A549 (cell line): ENCODE results near the gene OR6N1. TPM values are rescaled to one million over a fixed set of nuclear protein-coding genes. Genes with fewer than 3 reads are reported as not detected.

Experiments
- ATAC-seq, 2 experiments: fragments of 200-7000 bp in 1 of 2; fragments of >200 bp in 1 of 2; cut with Nextera tagmentation in 1 of 2; cut with Tn5 transposase in 1 of 2; 3 replicates each; pipeline versions ENCODE4 v1.8.0 to v1.9.1; 2018 to 2020; ENCODE audit warnings: mild to moderate bottlenecking in 1 of 2, moderate library complexity in 1 of 2
- CTCF ChIA-PET: fragments of 300-600 bp; sonication (Branson Sonifier 250); formaldehyde crosslinking; extraction: SDS; loops from one replicate; lab custom pipeline; 2021; ENCODE audit warnings: antibody characterized with exemption, inconsistent platforms; lab: Yijun Ruan, JAX
- POLR2A ChIA-PET: fragments of 350-600 bp; formaldehyde crosslinking; extraction: SDS; loops from one replicate; lab custom pipeline; 2021; ENCODE audit warnings: antibody characterized with exemption, inconsistent platforms; lab: Yijun Ruan, JAX
- DNase-seq, 2 experiments: peaks; one replicate each; pipeline versions ENCODE4 v3.0.0 to v3.0.0-alpha.2; 2011 to 2016; ENCODE audit warnings: low read depth in 1 of 2, low spot score in 1 of 2
- FAIRE-seq: peaks from 2 replicates; lab custom pipeline; 2011; peaks lifted over from hg19 to GRCh38; lab: Jason Lieb, UNC
- H3K27ac ChIP-seq, 2 experiments: fragments of >200 bp; sonication (Bioruptor Twin); formaldehyde crosslinking; 3 replicates each; pipeline ENCODE4 v1.5.1; 2016 to 2017
- H3K4me1 ChIP-seq: fragments of >200 bp; sonication (Bioruptor Twin); formaldehyde crosslinking; 3 replicates; pipeline ENCODE4 v1.6.1; 2016
- H3K4me2 ChIP-seq: fragments of >200 bp; sonication (Bioruptor Twin); formaldehyde crosslinking; 3 replicates; pipeline ENCODE4 v1.6.1; 2016
- H3K4me3 ChIP-seq: fragments of >200 bp; sonication (Bioruptor Twin); formaldehyde crosslinking; 3 replicates; pipeline ENCODE4 v1.5.1; 2016
- H3K9me3 ChIP-seq: fragments of >200 bp; sonication (Bioruptor Twin); formaldehyde crosslinking; 3 replicates; pipeline ENCODE4 v1.6.1; 2016
- BCL3 ChIP-seq: fragments of >200 bp; sonication (Bioruptor Twin); formaldehyde crosslinking; IDR thresholded peaks from 3 replicates; pipeline ENCODE4 v1.6.1; 2016
- CBX2 ChIP-seq: fragments of 200-600 bp; sonication (generic); IDR thresholded peaks from 2 replicates; pipeline ENCODE4 v1.6.1; 2016; ENCODE audit warnings: low read depth, mild to moderate bottlenecking, borderline replicate concordance
- CBX8 ChIP-seq: fragments of 200-600 bp; sonication (generic); IDR thresholded peaks from 2 replicates; pipeline ENCODE4 v1.6.1; 2016
- CHD4 ChIP-seq: fragments of 200-600 bp; sonication (generic); IDR thresholded peaks from 2 replicates; pipeline ENCODE4 v1.6.1; 2016; ENCODE audit warnings: antibody characterized with exemption, mild to moderate bottlenecking, borderline replicate concordance
- EHF ChIP-seq: fragments of 250-450 bp; sonication (Bioruptor Pico); IDR thresholded peaks from 2 replicates; pipeline ENCODE4 v1.5.0; 2020; ENCODE audit warnings: mild to moderate bottlenecking
- EHMT2 ChIP-seq: fragments of 200-600 bp; sonication (generic); IDR thresholded peaks from 2 replicates; pipeline ENCODE4 v1.6.1; 2016; ENCODE audit warnings: antibody characterized with exemption, low read depth, mild to moderate bottlenecking, moderate library complexity
- EP300 ChIP-seq, 2 experiments: fragments of >200 bp; sonication (Bioruptor Twin); formaldehyde crosslinking; IDR thresholded peaks; 2 replicates in 1 of 2; 3 replicates in 1 of 2; pipeline ENCODE4 v1.6.1; 2016 to 2017
- ESRRA ChIP-seq: fragments of 150-350 bp; IDR thresholded peaks from 2 replicates; pipeline ENCODE4 v1.6.1; 2014; ENCODE audit warnings: mild to moderate bottlenecking, low read length, borderline replicate concordance
- FOXS1 ChIP-seq: fragments of 250-450 bp; sonication (Bioruptor Pico); IDR thresholded peaks from 2 replicates; pipeline ENCODE4 v1.5.0; 2020; ENCODE audit warnings: mild to moderate bottlenecking, moderate library complexity
- HES2 ChIP-seq: fragments of >200 bp; sonication (Bioruptor Twin); formaldehyde crosslinking; IDR thresholded peaks from 2 replicates; pipeline ENCODE4 v1.6.1; 2016
- HMGXB4 ChIP-seq: fragments of 250-450 bp; sonication (Bioruptor Pico); IDR thresholded peaks from 2 replicates; pipeline ENCODE4 v1.5.0; 2021; ENCODE audit warnings: mild to moderate bottlenecking, moderate library complexity, borderline replicate concordance
- HOXB13 ChIP-seq: fragments of 250-450 bp; sonication (Bioruptor Pico); IDR thresholded peaks from 2 replicates; pipeline ENCODE4 v1.5.0; 2020; ENCODE audit warnings: low read depth, mild to moderate bottlenecking, moderate library complexity
- HOXB5 ChIP-seq: fragments of 250-450 bp; sonication (Bioruptor Pico); IDR thresholded peaks from 2 replicates; pipeline ENCODE4 v1.5.0; 2020; ENCODE audit warnings: mild to moderate bottlenecking, moderate library complexity
- JUN ChIP-seq, 2 experiments: fragments of >200 bp; sonication (Bioruptor Twin); formaldehyde crosslinking; IDR thresholded peaks; 2 replicates in 1 of 2; 3 replicates in 1 of 2; pipeline ENCODE4 v1.6.1; 2016 to 2017
- KDM5A ChIP-seq: fragments of 200-600 bp; sonication (generic); IDR thresholded peaks from 2 replicates; pipeline ENCODE4 v1.6.1; 2016; ENCODE audit warnings: antibody characterized with exemption, mild to moderate bottlenecking
- MAFK ChIP-seq: fragments of 450-650 bp; IDR thresholded peaks from 2 replicates; pipeline ENCODE4 v1.6.1; 2014; ENCODE audit not compliant: partially characterized antibody
- MAZ ChIP-seq: fragments of 150-350 bp; IDR thresholded peaks from 2 replicates; pipeline ENCODE4 v1.6.1; 2014; ENCODE audit warnings: antibody characterized with exemption, low read depth, low read length, borderline replicate concordance
- POLR2AphosphoS2 ChIP-seq: conservative IDR thresholded peaks from 2 replicates; pipeline ENCODE4 v1.6.1; 2012; ENCODE audit warnings: low read length, improper control_type of control experiment, inconsistent platforms
- RNF2 ChIP-seq: fragments of 200-600 bp; sonication (generic); IDR thresholded peaks from 2 replicates; pipeline ENCODE4 v1.6.1; 2016; ENCODE audit warnings: low read depth, mild to moderate bottlenecking, antibody characterized with exemption, moderate library complexity, borderline replicate concordance
- TP53 ChIP-seq: fragments of 250-450 bp; sonication (Bioruptor Pico); IDR thresholded peaks from 2 replicates; pipeline ENCODE4 v1.5.0; 2021; ENCODE audit warnings: mild to moderate bottlenecking, moderate library complexity
- ZC3H11A ChIP-seq: fragments of 450-650 bp; IDR thresholded peaks from 2 replicates; pipeline ENCODE4 v1.6.1; 2014; ENCODE audit warnings: antibody characterized with exemption, mild to moderate bottlenecking
- ZFP36 ChIP-seq: fragments of 450-650 bp; IDR thresholded peaks from 2 replicates; pipeline ENCODE4 v1.6.1; 2014; ENCODE audit warnings: borderline replicate concordance; ENCODE audit not compliant: partially characterized antibody
- WGBS: methylation state at CpG from one replicate; pipeline ENCODE4 v1.1.6; 2017; ENCODE audit errors: missing lambda C conversion rate; 5-methylcytosine and 5-hydroxymethylcytosine counted together
- polyA plus RNA-seq, 4 experiments: library from polyadenylated mRNA; depleted of rRNA in 3 of 4; stranded (reverse); fragments of >200 nt; fragmentation: RNase III in 1 of 4; extraction: RNeasy Plus Mini Kit Qiagen cat#74134 plus additional on column Dnase treatment in 1 of 4; gene quantifications; 2 replicates in 3 of 4; 3 replicates in 1 of 4; pipeline ENCODE4 v1.2.3, GENCODE V29; 2011 to 2017
- TF ChIP-seq, protein P1 (sequence below): fragments of 450-650 bp; IDR thresholded peaks from 2 replicates; pipeline ENCODE4 v1.6.1; 2014; ENCODE audit warnings: antibody characterized with exemption
- TF ChIP-seq, protein P2 (sequence below): fragments of 150-350 bp; IDR thresholded peaks from 2 replicates; pipeline ENCODE4 v1.6.1; 2014; ENCODE audit warnings: low read depth, mild to moderate bottlenecking, low read length
- TF ChIP-seq, protein P3 (sequence below): IDR thresholded peaks from 2 replicates; pipeline ENCODE4 v1.6.1; 2012; ENCODE audit warnings: low read depth, borderline replicate concordance
- TF ChIP-seq, protein P4 (sequence below): fragments of 250-450 bp; sonication (Bioruptor Pico); IDR thresholded peaks from 2 replicates; pipeline ENCODE4 v1.5.0; 2020; ENCODE audit warnings: low read depth, mild to moderate bottlenecking, moderate library complexity

Gene OR6N1
- polyA plus RNA-seq, 2 of the 4 experiments (the other 2 are of a cell fraction), result not detected

DNA sequence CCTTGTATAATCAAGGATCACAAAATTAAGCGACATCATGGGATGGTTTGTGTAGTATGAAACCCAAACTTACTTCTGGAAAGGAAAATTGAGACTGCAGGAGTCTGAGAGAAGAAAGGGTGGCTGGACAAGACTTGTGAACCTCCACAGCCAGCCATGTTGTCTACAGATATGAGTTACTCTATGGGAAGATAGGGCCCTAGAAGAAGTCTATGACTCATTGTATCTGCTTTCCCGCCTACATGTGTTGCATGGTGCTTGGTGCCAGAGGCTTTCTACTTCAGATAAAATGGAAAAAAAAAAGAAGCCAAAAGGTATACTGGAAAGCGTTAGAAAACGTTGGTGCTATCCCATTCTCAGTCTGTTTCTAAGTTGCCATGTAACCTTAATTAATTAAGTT, 27.7 kb upstream of the OR6N1 start:
- Histone ChIP-seq H3K4me1 (no peaks in the 10 kb centered on the region), H3K4me2 (no peak overlapping the region)
- 7% methylated on average over 4 of the region's 4 CpGs for WGBS
- no peak for FAIRE-seq
- TF ChIP-seq TP53 (CRISPR knock-in tag) (no peak), HOXB5 (no peak), CBX2 (no peak), HOXB13 (no peak), ZC3H11A (no peak), POLR2AphosphoS2 (no peak), FOXS1 (CRISPR knock-in tag) (no peak), EP300 (IDR thresholded peaks at IDR 0.05) (no peak), EHMT2 (no peak), JUN (IDR thresholded peaks at IDR 0.05) (no peak), KDM5A (no peak), CBX8 (no peak), BCL3 (no peak), EHF (no peak), CHD4 (no peak), RNF2 (no peak), MAZ (no peak)
- TF ChIP-seq, protein P1, sequence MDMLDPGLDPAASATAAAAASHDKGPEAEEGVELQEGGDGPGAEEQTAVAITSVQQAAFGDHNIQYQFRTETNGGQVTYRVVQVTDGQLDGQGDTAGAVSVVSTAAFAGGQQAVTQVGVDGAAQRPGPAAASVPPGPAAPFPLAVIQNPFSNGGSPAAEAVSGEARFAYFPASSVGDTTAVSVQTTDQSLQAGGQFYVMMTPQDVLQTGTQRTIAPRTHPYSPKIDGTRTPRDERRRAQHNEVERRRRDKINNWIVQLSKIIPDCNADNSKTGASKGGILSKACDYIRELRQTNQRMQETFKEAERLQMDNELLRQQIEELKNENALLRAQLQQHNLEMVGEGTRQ, result no peak
- TF ChIP-seq, protein P2, sequence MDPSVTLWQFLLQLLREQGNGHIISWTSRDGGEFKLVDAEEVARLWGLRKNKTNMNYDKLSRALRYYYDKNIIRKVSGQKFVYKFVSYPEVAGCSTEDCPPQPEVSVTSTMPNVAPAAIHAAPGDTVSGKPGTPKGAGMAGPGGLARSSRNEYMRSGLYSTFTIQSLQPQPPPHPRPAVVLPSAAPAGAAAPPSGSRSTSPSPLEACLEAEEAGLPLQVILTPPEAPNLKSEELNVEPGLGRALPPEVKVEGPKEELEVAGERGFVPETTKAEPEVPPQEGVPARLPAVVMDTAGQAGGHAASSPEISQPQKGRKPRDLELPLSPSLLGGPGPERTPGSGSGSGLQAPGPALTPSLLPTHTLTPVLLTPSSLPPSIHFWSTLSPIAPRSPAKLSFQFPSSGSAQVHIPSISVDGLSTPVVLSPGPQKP, result no peak
- TF ChIP-seq, all 56 proteins: peak for 0
- no peak for DNase-seq
- POLR2A ChIA-PET, result no interaction called here
- Histone ChIP-seq H3K9me3 (no peaks in the 10 kb centered on the region), H3K4me3 (no peak overlapping the region), H3K27ac (no peak overlapping the region)
- ATAC-seq, result no peak
- CTCF ChIA-PET, result no interaction called here

DNA sequence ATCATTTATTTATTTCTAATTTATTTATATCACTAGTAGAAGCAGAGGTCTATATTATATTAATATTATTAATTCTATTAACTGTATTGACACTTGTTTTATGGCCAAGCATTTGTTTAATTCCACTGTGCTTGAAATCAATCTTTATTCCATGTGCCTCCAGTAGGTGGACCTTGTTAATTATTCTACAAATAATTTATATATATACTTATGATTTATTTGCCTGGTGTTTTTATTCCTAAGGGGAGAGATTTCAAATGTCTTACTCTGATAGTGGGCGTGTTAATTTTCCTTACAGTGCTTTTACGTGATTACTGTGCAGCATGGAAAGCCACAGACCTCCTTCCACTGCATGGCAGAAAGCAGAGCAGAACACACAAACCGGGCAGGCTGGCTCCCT, 26.5 kb upstream of the OR6N1 start:
- Histone ChIP-seq H3K9me3 (no peaks in the 10 kb centered on the region), H3K4me2 (no peak overlapping the region), H3K4me1 (no peaks in the 10 kb centered on the region), H3K4me3 (no peak overlapping the region), H3K27ac (no peak overlapping the region)
- DNase-seq (no peak), FAIRE-seq (no peak), ATAC-seq (no peak)
- TF ChIP-seq RNF2, result no peak
- no peak for TF ChIP-seq MAFK
- ChIA-PET CTCF (no interaction called here), POLR2A (no interaction called here)
- WGBS, result 16% methylated on average over 3 of the region's 3 CpGs

- ATAC-seq (no peak), FAIRE-seq (no peak), DNase-seq (no peak)
- H3K4me1 ChIP-seq, result no peaks in the 10 kb centered on the region
- CTCF ChIA-PET, result interaction anchor here (0.9 kb wide), 1 partner anchor 13 kb away, joined by 3 read pairs; no protein-coding TSS in a partner anchor
- no peak overlapping the region for H3K4me2 ChIP-seq
- 4% methylated on average over 5 of the region's 6 CpGs for WGBS
- POLR2A ChIA-PET, result no interaction called here
- no peak overlapping the region for H3K4me3 ChIP-seq
- H3K27ac ChIP-seq, result no peak overlapping the region
- H3K9me3 ChIP-seq, result no peaks in the 10 kb centered on the region
- TF ChIP-seq ESRRA (no peak), EP300 (IDR thresholded peaks at IDR 0.05) (no peak), HMGXB4 (no peak), FOXS1 (CRISPR knock-in tag) (no peak), HES2 (no peak), ZFP36 (no peak), HOXB13 (no peak), RNF2 (no peak)
- TF ChIP-seq, protein P3, sequence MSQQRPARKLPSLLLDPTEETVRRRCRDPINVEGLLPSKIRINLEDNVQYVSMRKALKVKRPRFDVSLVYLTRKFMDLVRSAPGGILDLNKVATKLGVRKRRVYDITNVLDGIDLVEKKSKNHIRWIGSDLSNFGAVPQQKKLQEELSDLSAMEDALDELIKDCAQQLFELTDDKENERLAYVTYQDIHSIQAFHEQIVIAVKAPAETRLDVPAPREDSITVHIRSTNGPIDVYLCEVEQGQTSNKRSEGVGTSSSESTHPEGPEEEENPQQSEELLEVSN, result no peak
- TF ChIP-seq, protein P1, result no peak
- TF ChIP-seq, protein P4, sequence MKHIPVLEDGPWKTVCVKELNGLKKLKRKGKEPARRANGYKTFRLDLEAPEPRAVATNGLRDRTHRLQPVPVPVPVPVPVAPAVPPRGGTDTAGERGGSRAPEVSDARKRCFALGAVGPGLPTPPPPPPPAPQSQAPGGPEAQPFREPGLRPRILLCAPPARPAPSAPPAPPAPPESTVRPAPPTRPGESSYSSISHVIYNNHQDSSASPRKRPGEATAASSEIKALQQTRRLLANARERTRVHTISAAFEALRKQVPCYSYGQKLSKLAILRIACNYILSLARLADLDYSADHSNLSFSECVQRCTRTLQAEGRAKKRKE (CRISPR knock-in tag), result no peak
Observed at GRCh38 chr1:158794247-158794646, 22.3 kb upstream of the OR6N1 start.
